OCI-LY7 (cell line): ENCODE data around the gene PSMA2. TPM values are rescaled to one million over a fixed set of nuclear protein-coding genes. Genes with fewer than 3 reads are reported as not detected.
A peak's percentile ranks its signal among the peaks of the same experiment; 100 is the strongest.

Source experiments
- BruUV-seq: library from RNA; stranded (reverse); fragments of 400-500 nt; replicated peaks from 2 replicates; lab custom pipeline; 2021; lab: Mats Ljungman, UMichigan
- CTCF ChIA-PET: fragments of 300-600 bp; sonication (Branson Sonifier 250); formaldehyde crosslinking; loops from one replicate; lab custom pipeline; 2022; ENCODE audit warnings: antibody characterized with exemption; ENCODE audit not compliant: unreplicated experiment; lab: Charles Lee
- POLR2A ChIA-PET: fragments of 300-600 bp; sonication (Branson Sonifier 250); formaldehyde crosslinking; loops from one replicate; lab custom pipeline; 2022; ENCODE audit warnings: antibody characterized with exemption; lab: Charles Lee
- DNase-seq: peaks from one replicate; pipeline ENCODE4 v3.0.0-alpha.2; 2015; ENCODE audit warnings: low spot score
- H2AFZ ChIP-seq: fragments of 200-600 bp; sonication (generic), shearing (Covaris generic); 2 replicates; pipeline ENCODE4 v1.6.1; 2014; ENCODE audit warnings: mild to moderate bottlenecking, antibody characterized with exemption, low read length, moderate library complexity
- H3K27ac ChIP-seq: fragments of 200-600 bp; sonication (generic); 2 replicates; pipeline ENCODE4 v1.5.1; 2014; ENCODE audit warnings: mixed run types, low read depth, mild to moderate bottlenecking, moderate library complexity, low read length, inconsistent platforms; ENCODE audit not compliant: poor library complexity, severe bottlenecking
- H3K36me3 ChIP-seq: fragments of 200-600 bp; sonication (generic); 2 replicates; pipeline ENCODE4 v1.6.1; 2014; ENCODE audit warnings: mild to moderate bottlenecking, antibody characterized with exemption, low read length, moderate library complexity, mixed read lengths; ENCODE audit not compliant: insufficient read depth
- H3K4me1 ChIP-seq: fragments of 200-600 bp; sonication (generic); 2 replicates; pipeline ENCODE4 v1.5.1; 2014; ENCODE audit warnings: mild to moderate bottlenecking, low read length; ENCODE audit not compliant: insufficient read depth, poor library complexity, severe bottlenecking
- H3K4me2 ChIP-seq: fragments of 200-600 bp; sonication (generic); 2 replicates; pipeline ENCODE4 v1.6.1; 2014; ENCODE audit warnings: mild to moderate bottlenecking, low read length
- H3K4me3 ChIP-seq: fragments of 200-600 bp; sonication (generic); 2 replicates; pipeline ENCODE4 v1.5.1; 2014; ENCODE audit warnings: mild to moderate bottlenecking, low read depth, low read length; ENCODE audit not compliant: poor library complexity, severe bottlenecking
- H3K79me2 ChIP-seq: fragments of 200-600 bp; sonication (generic); 2 replicates; pipeline ENCODE4 v1.6.1; 2016; ENCODE audit warnings: low read depth, mild to moderate bottlenecking, low read length, moderate library complexity, mixed read lengths; ENCODE audit not compliant: insufficient read depth
- H3K9me2 ChIP-seq: fragments of 200-600 bp; sonication (generic); 2 replicates; pipeline ENCODE4 v1.6.1; 2016; ENCODE audit warnings: mild to moderate bottlenecking, low read length, mixed read lengths; ENCODE audit not compliant: insufficient read depth
- H3K9me3 ChIP-seq: fragments of 200-600 bp; sonication (generic); 2 replicates; pipeline ENCODE4 v1.6.1; 2014; ENCODE audit warnings: mild to moderate bottlenecking, mixed run types, low read length, mixed read lengths
- H4K20me1 ChIP-seq: fragments of 200-600 bp; sonication (generic); 2 replicates; pipeline ENCODE4 v1.6.1; 2014; ENCODE audit warnings: mild to moderate bottlenecking, antibody characterized with exemption, low read length, moderate library complexity, mixed read lengths; ENCODE audit not compliant: insufficient read depth
- EZH2phosphoT487 ChIP-seq: fragments of 200-600 bp; sonication (generic); IDR thresholded peaks from 2 replicates; pipeline ENCODE4 v1.6.1; 2018; ENCODE audit warnings: low read depth, borderline replicate concordance, mild to moderate bottlenecking, mixed run types, antibody characterized with exemption, low read length, moderate library complexity, mixed read lengths
- intact Hi-C: fragments of 100-400 bp; cut with micrococcal nuclease; formaldehyde crosslinking; loops from one replicate; pipeline ENCODE4 v1.10.0; 2022; ENCODE audit not compliant: unreplicated experiment
- total RNA-seq, 2 experiments: library from RNA; depleted of rRNA in 1 of 2; stranded (reverse); fragments of >200 nt in 1 of 2; shearing (Covaris generic) in 1 of 2; gene quantifications; 2 replicates each; pipeline ENCODE4 v1.2.3, GENCODE V29; 2014 to 2022
- TF ChIP-seq, protein P1 (sequence below): fragments of 200-600 bp; sonication (generic); conservative IDR thresholded peaks from 2 replicates; pipeline ENCODE4 v1.5.1; 2014; ENCODE audit warnings: mild to moderate bottlenecking, antibody characterized with exemption, low read length, moderate library complexity, mixed read lengths

Gene PSMA2
- total RNA-seq, 2 experiments from 2014 or later = 45.7 to 145 TPM

GRCh38 chr7:42945821-42946626 is 14.1 kb upstream of the PSMA2 start:
- ChIA-PET CTCF (no interaction called here), POLR2A (interaction anchor here (0.6 to 1.8 kb wide), 6 partner anchors 15 to 310 kb away, joined by 3 to 9 read pairs (median 4); no protein-coding TSS in a partner anchor)
- Histone ChIP-seq H3K79me2 (no peaks in the 10 kb centered on the region), H4K20me1 (no peaks in the 10 kb centered on the region), H3K9me3 (no peaks in the 10 kb centered on the region), H3K9me2 (no peaks in the 10 kb centered on the region), H3K4me3 (peak overlapping the region; percentile 24), H2AFZ (peak overlapping the region; percentile 90), H3K4me2 (peak overlapping the region; percentile 58), H3K4me1 (peaks cover 29% of the 10 kb centered on the region), H3K36me3 (peaks cover 1% of the 10 kb centered on the region; the same call in 1 of the 2 replicates), H3K27ac (peak overlapping the region; percentile 28)
- TF ChIP-seq EZH2phosphoT487 = no peak
- TF ChIP-seq, protein P1, sequence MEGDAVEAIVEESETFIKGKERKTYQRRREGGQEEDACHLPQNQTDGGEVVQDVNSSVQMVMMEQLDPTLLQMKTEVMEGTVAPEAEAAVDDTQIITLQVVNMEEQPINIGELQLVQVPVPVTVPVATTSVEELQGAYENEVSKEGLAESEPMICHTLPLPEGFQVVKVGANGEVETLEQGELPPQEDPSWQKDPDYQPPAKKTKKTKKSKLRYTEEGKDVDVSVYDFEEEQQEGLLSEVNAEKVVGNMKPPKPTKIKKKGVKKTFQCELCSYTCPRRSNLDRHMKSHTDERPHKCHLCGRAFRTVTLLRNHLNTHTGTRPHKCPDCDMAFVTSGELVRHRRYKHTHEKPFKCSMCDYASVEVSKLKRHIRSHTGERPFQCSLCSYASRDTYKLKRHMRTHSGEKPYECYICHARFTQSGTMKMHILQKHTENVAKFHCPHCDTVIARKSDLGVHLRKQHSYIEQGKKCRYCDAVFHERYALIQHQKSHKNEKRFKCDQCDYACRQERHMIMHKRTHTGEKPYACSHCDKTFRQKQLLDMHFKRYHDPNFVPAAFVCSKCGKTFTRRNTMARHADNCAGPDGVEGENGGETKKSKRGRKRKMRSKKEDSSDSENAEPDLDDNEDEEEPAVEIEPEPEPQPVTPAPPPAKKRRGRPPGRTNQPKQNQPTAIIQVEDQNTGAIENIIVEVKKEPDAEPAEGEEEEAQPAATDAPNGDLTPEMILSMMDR = no peak
- BruUV-seq = no TSS peak
- peak; percentile 33 for DNase-seq
- intact Hi-C loops = no loop called here

DNA sequence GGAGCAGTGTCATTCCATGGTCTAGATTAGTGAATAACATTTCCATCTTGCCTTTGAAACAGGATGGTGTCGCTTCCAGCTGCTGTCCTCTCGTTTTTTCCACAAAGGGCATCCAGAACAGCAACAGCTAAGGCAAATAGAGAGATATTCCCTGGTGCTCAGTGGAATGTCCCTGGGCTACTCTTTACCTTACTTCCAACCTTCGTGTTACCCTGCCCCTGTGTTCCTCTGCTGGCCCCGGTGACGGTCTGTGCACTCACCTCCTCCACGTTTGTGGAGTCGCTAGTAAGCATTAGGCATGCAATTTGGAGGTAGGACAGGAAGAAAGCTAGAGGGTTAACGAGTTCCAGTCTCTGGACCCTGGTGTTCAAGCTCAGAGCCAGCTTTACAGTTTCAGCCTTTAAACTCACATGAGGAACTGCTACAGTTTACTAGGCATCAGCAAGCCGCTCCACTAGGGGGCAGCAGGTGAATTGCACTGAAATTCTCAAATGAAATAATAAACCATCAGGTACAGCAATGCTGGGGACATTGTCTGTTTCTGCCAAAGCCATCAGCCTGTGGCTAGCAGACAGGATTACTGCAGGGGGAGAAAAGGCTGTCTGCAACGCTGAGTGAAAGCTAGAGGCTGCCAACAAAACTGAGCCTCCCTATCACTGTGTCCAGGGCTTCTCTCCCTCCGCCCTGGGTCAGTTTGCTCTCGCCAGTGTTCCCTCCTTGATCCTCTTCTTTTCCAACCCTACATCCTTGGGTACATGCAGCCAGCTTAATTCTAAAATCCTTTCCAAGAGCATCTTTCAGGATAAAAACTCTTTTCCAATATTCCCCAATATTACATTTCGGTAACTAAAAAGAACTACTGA is 9.2 kb upstream of the PSMA2 start:
- DNase-seq = peak; percentile 87
- intact Hi-C loops = loop anchor here (1.0 to 2.0 kb wide), 5 partner anchors 114 to 498 kb away; no protein-coding TSS in a partner anchor
- Histone ChIP-seq H3K79me2 (no peaks in the 10 kb centered on the region), H3K9me2 (no peaks in the 10 kb centered on the region), H3K4me3 (no peak overlapping the region), H3K9me3 (no peaks in the 10 kb centered on the region), H4K20me1 (no peaks in the 10 kb centered on the region), H3K36me3 (peaks cover 46% of the 10 kb centered on the region), H3K4me1 (peaks cover 29% of the 10 kb centered on the region), H3K27ac (no peak overlapping the region), H3K4me2 (no peak overlapping the region), H2AFZ (no peak overlapping the region)
- CTCF ChIA-PET = interaction anchor here (0.7 to 1.2 kb wide), 5 partner anchors 130 to 498 kb away, joined by 3 to 5 read pairs (median 3); no protein-coding TSS in a partner anchor
- POLR2A ChIA-PET = interaction anchor here (0.6 to 1.5 kb wide), 5 partner anchors 8 to 29 kb away, joined by 3 to 6 read pairs (median 5); partner anchors contain the start of genes C7orf25, MRPL32 and PSMA2
- TF ChIP-seq, protein P1 = peak; percentile 99
- TF ChIP-seq EZH2phosphoT487 = no peak
- no TSS peak for BruUV-seq
